ENCODE data around the gene SIGLEC8. TPM values are rescaled to one million over a fixed set of nuclear protein-coding genes. Genes with fewer than 3 reads are reported as not detected.

Gene SIGLEC8
- total and polyA plus RNA-seq, 2 of the 8 experiments (the other 6 are each of a cell fraction or from before 2014, with no cell fraction given): not detected

DNA sequence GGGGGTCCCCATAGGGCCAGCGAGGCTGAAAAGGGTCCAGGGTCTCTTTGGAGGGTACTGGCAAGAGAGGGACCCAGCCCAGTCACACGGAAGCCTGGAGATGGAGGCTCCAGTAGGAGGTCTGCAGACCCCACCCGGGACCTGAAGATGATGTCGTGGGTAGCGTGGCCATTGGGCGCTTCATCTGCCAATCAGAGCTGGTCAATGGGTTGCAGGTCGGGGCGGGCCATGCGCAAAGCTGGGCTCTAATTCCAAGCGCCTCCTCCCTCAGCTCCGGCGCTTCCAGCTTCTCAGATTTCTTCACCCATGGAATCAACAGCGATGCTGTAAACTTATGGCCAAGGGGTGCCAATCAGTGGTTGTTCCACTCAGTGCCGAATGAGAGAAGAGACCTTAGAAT lies 32.4 kb upstream of the SIGLEC8 start:
- Histone ChIP-seq H2BK20ac (ENCODE audit: low read length) (no peak overlapping the region), H3K4me3 (ENCODE audit: extremely low read depth in 1 of 4, insufficient read depth in 2 of 4, low read depth in 3 of 4, low read length in 4 of 4) (no peak overlapping the region), H3K27ac (ENCODE audit: low read depth, low read length) (no peak overlapping the region), H2BK15ac (ENCODE audit: low read length) (no peak overlapping the region), H3K14ac (ENCODE audit: insufficient read length) (no peak overlapping the region), H3K27me3 (replicated peaks in 1 of 4; ENCODE audit: control insufficient read depth in 3 of 4, extremely low read depth in 1 of 4, insufficient read depth in 3 of 4, low read length in 3 of 4) (no peaks in the 10 kb centered on the region), H2BK120ac (replicated peaks; ENCODE audit: low read depth, low read length) (no peak overlapping the region), H3K23ac (ENCODE audit: insufficient read length) (no peak overlapping the region), H4K91ac (replicated peaks; ENCODE audit: insufficient read length, low read length) (no peak overlapping the region), H4K5ac (ENCODE audit: insufficient read length, low read depth, low read length) (no peak overlapping the region), H3K9ac (replicated peaks in 1 of 4; ENCODE audit: extremely low read depth in 1 of 4, low read depth in 3 of 4, low read length in 3 of 4) (no peak overlapping the region), H2BK12ac (ENCODE audit: low read depth, low read length) (no peak overlapping the region), H3K79me2 (ENCODE audit: control insufficient read depth in 1 of 2, insufficient read depth in 2 of 2, low read length in 2 of 2) (no peaks in the 10 kb centered on the region), H3K23me2 (ENCODE audit: low read depth, low read length) (peaks cover 5% of the 10 kb centered on the region; the same call in 1 of the 2 replicates), H3K4me1 (replicated peaks in 1 of 4; ENCODE audit: control insufficient read depth in 3 of 4, insufficient read depth in 4 of 4, low read length in 3 of 4) (no peaks in the 10 kb centered on the region), H2AFZ (ENCODE audit: low read length) (no peak overlapping the region), H4K20me1 (replicated peaks in 1 of 2; ENCODE audit: control insufficient read depth in 1 of 2, insufficient read depth in 2 of 2, low read length in 2 of 2) (no peaks in the 10 kb centered on the region), H3K79me1 (ENCODE audit: low read depth, low read length) (no peaks in the 10 kb centered on the region), H3K18ac (ENCODE audit: extremely low read depth, low read length) (no peak overlapping the region), H4K8ac (ENCODE audit: extremely low read depth, insufficient read depth, low read length) (no peak overlapping the region), H2BK5ac (ENCODE audit: low read depth, low read length) (no peak overlapping the region), H3K9me3 (ENCODE audit: insufficient read depth in 2 of 2, low read depth in 1 of 2, low read length in 1 of 2) (peaks cover 48 to 61% of the 10 kb centered on the region in 2 experiments), H3K56ac (replicated peaks; ENCODE audit: insufficient read length, low read depth, low read length) (no peak overlapping the region), H3K4me2 (ENCODE audit: insufficient read depth in 1 of 2, low read depth in 2 of 2, low read length in 2 of 2) (no peak overlapping the region), H2AK5ac (ENCODE audit: low read depth, low read length) (no peak overlapping the region), H3K36me3 (ENCODE audit: control insufficient read depth in 2 of 4, insufficient read depth in 4 of 4, low read length in 3 of 4) (no peaks in the 10 kb centered on the region), H3K4ac (replicated peaks; ENCODE audit: insufficient read length, low read depth, low read length) (no peak overlapping the region)
- 88% methylated on average over 11 of the region's 14 CpGs; no CpG with 5 or more reads in 1 of the 2 experiments for WGBS, 2 experiments (ENCODE audit: extremely low coverage in 1 of 2, insufficient coverage in 1 of 2, insufficient read length in 1 of 2, insufficient replicate concordance in 2 of 2, low coverage in 1 of 2, low lambda C conversion rate in 2 of 2, missing lambda C conversion rate in 1 of 2)
- no peak for TF ChIP-seq CEBPB (IDR thresholded peaks at IDR 0.05; ENCODE audit: low read depth, low read length)
- no peak for TF ChIP-seq KDM5A (IDR thresholded peaks at IDR 0.05; ENCODE audit: low read length)
- no peak for TF ChIP-seq TEAD4 (IDR thresholded peaks at IDR 0.05; ENCODE audit: low read depth, low read length)
- no peak for TF ChIP-seq SAP30 (IDR thresholded peaks at IDR 0.05; ENCODE audit: insufficient read depth, insufficient replicate concordance, low read length)
- no peak for TF ChIP-seq RXRA (IDR thresholded peaks at IDR 0.05; ENCODE audit: insufficient read depth, low read depth, low read length)
- no peak for TF ChIP-seq RNF2 (IDR thresholded peaks at IDR 0.05; ENCODE audit: borderline replicate concordance, low read depth, low read length, missing control alignments, poor library complexity, severe bottlenecking)
- TF ChIP-seq TAF1 (IDR thresholded peaks at IDR 0.05; ENCODE audit: low read depth, low read length): no peak
- no peak for TF ChIP-seq NRF1 (IDR thresholded peaks at IDR 0.05; ENCODE audit: low read depth, low read length)
- no peak for TF ChIP-seq SIX5 (IDR thresholded peaks at IDR 0.05; ENCODE audit: low read depth, low read length)
- TF ChIP-seq HDAC2 (IDR thresholded peaks at IDR 0.05; ENCODE audit: borderline replicate concordance in 1 of 2, low read depth in 2 of 2, low read length in 2 of 2): no peak
- TF ChIP-seq, protein P1, sequence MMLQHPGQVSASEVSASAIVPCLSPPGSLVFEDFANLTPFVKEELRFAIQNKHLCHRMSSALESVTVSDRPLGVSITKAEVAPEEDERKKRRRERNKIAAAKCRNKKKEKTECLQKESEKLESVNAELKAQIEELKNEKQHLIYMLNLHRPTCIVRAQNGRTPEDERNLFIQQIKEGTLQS (IDR thresholded peaks at IDR 0.05; ENCODE audit: insufficient read depth, low read depth, low read length): no peak
- TF ChIP-seq RFX5 (IDR thresholded peaks at IDR 0.05; ENCODE audit: borderline replicate concordance, low read depth, low read length): no peak
- TF ChIP-seq TCF12 (IDR thresholded peaks at IDR 0.05; ENCODE audit: low read depth, low read length): no peak
- no peak for TF ChIP-seq SP4 (IDR thresholded peaks at IDR 0.05; ENCODE audit: low read length)
- no peak for DNase-seq (ENCODE audit: low read depth in 1 of 2, low spot score in 2 of 2)
- CTCF ChIA-PET (ENCODE audit: partially characterized antibody): interaction anchor here (1.1 to 1.6 kb wide), 2 partner anchors 17 to 52 kb away, joined by 3 to 4 read pairs; no protein-coding TSS in a partner anchor
- POLR2A ChIA-PET (ENCODE audit: partially characterized antibody): interaction anchor here (0.6 kb wide), 1 partner anchor 8 kb away, joined by 4 read pairs; no protein-coding TSS in a partner anchor
- FAIRE-seq: no peak

Measured in H1 (cell line).